GM23338 (cell line): ENCODE measurements around the gene OXNAD1. TPM values are rescaled to one million over a fixed set of nuclear protein-coding genes. Genes with fewer than 3 reads are reported as not detected.

ENCODE experiments used
- ATAC-seq: fragments of 200-7000 bp; cut with Tn5 transposase; 3 replicates; pipeline ENCODE4 v1.9.1; 2020
- DNase-seq: peaks from one replicate; pipeline ENCODE4 v3.0.0-alpha.2; 2015; ENCODE audit warnings: low spot score
- H2AFZ ChIP-seq: fragments of 200-600 bp; sonication (generic); 2 replicates; pipeline ENCODE4 v1.8.0; 2016; ENCODE audit warnings: antibody characterized with exemption, mild to moderate bottlenecking, moderate library complexity
- H3F3A ChIP-seq: fragments of 200-600 bp; sonication (generic); replicated peaks from 2 replicates; pipeline ENCODE4 v1.8.0; 2017; ENCODE audit warnings: antibody characterized with exemption, mixed run types, low read depth
- H3K27ac ChIP-seq: fragments of 200-600 bp; sonication (generic); 2 replicates; pipeline ENCODE4 v1.6.1; 2016; ENCODE audit warnings: low read depth
- H3K27me3 ChIP-seq: fragments of 200-600 bp; sonication (generic); 2 replicates; pipeline ENCODE4 v1.8.0; 2016; ENCODE audit warnings: mild to moderate bottlenecking, mixed run types, moderate library complexity; ENCODE audit not compliant: insufficient read depth
- H3K36me3 ChIP-seq: fragments of 200-600 bp; sonication (generic); 2 replicates; pipeline ENCODE4 v1.8.0; 2016; ENCODE audit warnings: mild to moderate bottlenecking; ENCODE audit not compliant: insufficient read depth
- H3K4me1 ChIP-seq: fragments of 200-600 bp; sonication (generic); 2 replicates; pipeline ENCODE4 v1.8.0; 2016; ENCODE audit warnings: mild to moderate bottlenecking, moderate library complexity; ENCODE audit not compliant: insufficient read depth
- H3K4me2 ChIP-seq: fragments of 200-600 bp; sonication (generic); 2 replicates; pipeline ENCODE4 v1.7.1; 2017; ENCODE audit warnings: mixed run types
- H3K4me3 ChIP-seq: fragments of 200-600 bp; sonication (generic); 2 replicates; pipeline ENCODE4 v1.6.1; 2016; ENCODE audit warnings: mixed run types
- H3K79me2 ChIP-seq: fragments of 200-600 bp; sonication (generic); replicated peaks from 2 replicates; pipeline ENCODE4 v1.8.0; 2017; ENCODE audit warnings: mild to moderate bottlenecking; ENCODE audit not compliant: insufficient read depth
- H3K9me2 ChIP-seq: fragments of 200-600 bp; sonication (generic); 2 replicates; pipeline ENCODE4 v1.8.0; 2017; ENCODE audit not compliant: insufficient read depth
- H4K20me1 ChIP-seq: fragments of 200-600 bp; sonication (generic); replicated peaks from 2 replicates; pipeline ENCODE4 v1.8.0; 2017; ENCODE audit warnings: mild to moderate bottlenecking; ENCODE audit not compliant: insufficient read depth
- H3K27ac Mint-ChIP-seq: 2 replicates; pipeline ENCODE4 v1.8.0; 2020; ENCODE audit warnings: inconsistent platforms, mild to moderate bottlenecking, moderate library complexity, mixed read lengths
- H3K27me3 Mint-ChIP-seq: 3 replicates; pipeline ENCODE4 v1.8.0; 2022; ENCODE audit warnings: low read depth, mild to moderate bottlenecking, moderate library complexity, mixed read lengths, inconsistent platforms; ENCODE audit not compliant: insufficient read depth, poor library complexity
- H3K36me3 Mint-ChIP-seq: 3 replicates; pipeline ENCODE4 v1.8.0; 2021; ENCODE audit warnings: low read depth, mild to moderate bottlenecking, inconsistent platforms, moderate library complexity, mixed read lengths
- H3K4me1 Mint-ChIP-seq: 3 replicates; pipeline ENCODE4 v1.8.0; 2020; ENCODE audit warnings: mild to moderate bottlenecking, inconsistent platforms, mixed read lengths
- H3K4me3 Mint-ChIP-seq: 3 replicates; pipeline ENCODE4 v1.8.0; 2021; ENCODE audit warnings: moderate library complexity, mild to moderate bottlenecking, inconsistent platforms, mixed read lengths
- H3K9me3 Mint-ChIP-seq: 3 replicates; pipeline ENCODE4 v1.8.0; 2020; ENCODE audit warnings: moderate library complexity, mild to moderate bottlenecking, inconsistent platforms, mixed read lengths
- CREB1 ChIP-seq: fragments of 250-450 bp; sonication (Bioruptor Pico); IDR thresholded peaks from 2 replicates; pipeline ENCODE4 v1.5.0; 2020; ENCODE audit warnings: low read depth, mild to moderate bottlenecking, moderate library complexity
- CTCF ChIP-seq, 2 experiments: fragments of 200-600 bp in 1 of 2; sonication (generic) in 1 of 2; conservative IDR thresholded peaks; 2 replicates each; pipeline versions ENCODE4 v1.5.1 to v1.6.1; 2016 to 2017; ENCODE audit warnings: antibody characterized with exemption in 2 of 2, low read depth in 2 of 2, mild to moderate bottlenecking in 2 of 2, moderate library complexity in 1 of 2
- ETS1 ChIP-seq: IDR thresholded peaks from 2 replicates; pipeline ENCODE4 v1.6.1; 2016; ENCODE audit warnings: antibody characterized with exemption
- EZH2 ChIP-seq: fragments of 200-600 bp; sonication (generic); IDR thresholded peaks from one replicate; pipeline ENCODE4 v1.8.0; 2017; ENCODE audit warnings: antibody characterized with exemption, mild to moderate bottlenecking, low read depth; ENCODE audit not compliant: unreplicated experiment
- EZH2phosphoT487 ChIP-seq: fragments of 200-600 bp; sonication (generic); IDR thresholded peaks from one replicate; pipeline ENCODE4 v1.8.1; 2018; ENCODE audit warnings: antibody characterized with exemption; ENCODE audit not compliant: unreplicated experiment
- JUNB ChIP-seq: IDR thresholded peaks from one replicate; pipeline ENCODE4 v1.6.1; 2016; ENCODE audit warnings: antibody characterized with exemption; ENCODE audit not compliant: unreplicated experiment
- NANOG ChIP-seq: IDR thresholded peaks from 2 replicates; pipeline ENCODE4 v1.6.1; 2016; ENCODE audit warnings: antibody characterized with exemption, borderline replicate concordance
- POLR2AphosphoS5 ChIP-seq: IDR thresholded peaks from 2 replicates; pipeline ENCODE4 v1.6.1; 2016; ENCODE audit warnings: antibody characterized with exemption, low read depth
- REST ChIP-seq: IDR thresholded peaks from one replicate; pipeline ENCODE4 v1.6.1; 2018; ENCODE audit warnings: antibody characterized with exemption; ENCODE audit not compliant: unreplicated experiment
- STAT1 ChIP-seq: IDR thresholded peaks from one replicate; pipeline ENCODE4 v1.6.1; 2016; ENCODE audit warnings: antibody characterized with exemption; ENCODE audit not compliant: unreplicated experiment
- ZNF114 ChIP-seq: fragments of 250-450 bp; sonication (Bioruptor Pico); IDR thresholded peaks from 2 replicates; pipeline ENCODE4 v1.5.0; 2020; ENCODE audit warnings: mild to moderate bottlenecking, moderate library complexity
- ZNF331 ChIP-seq: fragments of 250-450 bp; sonication (Bioruptor Pico); IDR thresholded peaks from 2 replicates; pipeline ENCODE4 v1.5.0; 2020; ENCODE audit warnings: low read depth, mild to moderate bottlenecking, moderate library complexity
- ZNF462 ChIP-seq: fragments of 250-450 bp; sonication (Bioruptor Pico); IDR thresholded peaks from 2 replicates; pipeline ENCODE4 v1.5.0; 2020; ENCODE audit warnings: mild to moderate bottlenecking, moderate library complexity
- polyA plus RNA-seq: library from polyadenylated mRNA; unstranded; fragments of >200 nt; fragmentation: Nextera tagmentation; extraction: Ambion mirVana; gene quantifications from 2 replicates; pipeline ENCODE4 v1.2.1, GENCODE V29; 2016
- total RNA-seq: library from RNA; depleted of rRNA; stranded (reverse); fragments of >200 nt; shearing (Covaris generic); gene quantifications from 2 replicates; pipeline ENCODE4 v1.2.3, GENCODE V29; 2014

OXNAD1 gene
- total and polyA plus RNA-seq, 2 experiments from 2014 or later: 22.9 to 34.2 TPM

GRCh38 chr3:16295298-16295890 is 30.4 kb downstream of the OXNAD1 start:
- Mint-ChIP-seq H3K36me3 (peaks cover 74% of the 10 kb centered on the region), H3K27me3 (no peaks in the 10 kb centered on the region), H3K4me3 (no peak overlapping the region), H3K9me3 (peaks cover 6% of the 10 kb centered on the region; the same call in 2 of the 3 replicates), H3K4me1 (peaks cover 14% of the 10 kb centered on the region; the same call in 2 of the 3 replicates), H3K27ac (no peak overlapping the region)
- H4K20me1 ChIP-seq: no peaks in the 10 kb centered on the region
- H2AFZ ChIP-seq: no peak overlapping the region
- no peaks in the 10 kb centered on the region for H3F3A ChIP-seq
- no peaks in the 10 kb centered on the region for H3K27me3 ChIP-seq
- H3K9me2 ChIP-seq: no peaks in the 10 kb centered on the region
- H3K4me2 ChIP-seq: no peak overlapping the region
- peaks cover 8% of the 10 kb centered on the region for H3K36me3 ChIP-seq
- H3K27ac ChIP-seq: no peak overlapping the region
- DNase-seq (no peak), ATAC-seq (no peak)
- H3K4me3 ChIP-seq: no peak overlapping the region
- peaks cover 28% of the 10 kb centered on the region for H3K79me2 ChIP-seq
- H3K4me1 ChIP-seq: peaks cover 11% of the 10 kb centered on the region; the same call in 1 of the 2 replicates
- TF ChIP-seq CREB1 (CRISPR knock-in tag) (no peak), ZNF462 (CRISPR knock-in tag) (no peak), EZH2phosphoT487 (no peak), ZNF331 (CRISPR knock-in tag) (no peak), EZH2 (no peak), REST (no peak), NANOG (no peak), STAT1 (no peak), JUNB (no peak), CTCF (conservative IDR thresholded peaks at IDR 0.05; ENCODE audit: low read depth in 2 of 2) (no peak), POLR2AphosphoS5 (no peak), ETS1 (no peak), ZNF114 (CRISPR knock-in tag) (no peak)
